NB4 (cell line): ENCODE measurements around the gene SFXN1.
"Not testable (repeated sequence)": the region's sequence is repeated elsewhere in the genome, so short reads cannot be mapped to it uniquely, and the experiment has no call there.

Experiments
- DNase-seq: peaks from one replicate; pipeline ENCODE4 v3.0.0; 2010; ENCODE audit warnings: low read depth
- H3K4me3 ChIP-seq: one replicate; pipeline ENCODE4 v1.5.1; 2011; ENCODE audit warnings: mild to moderate bottlenecking, low read depth, low read length, moderate library complexity
- MAX ChIP-seq: IDR thresholded peaks from 2 replicates; pipeline ENCODE4 v1.6.1; 2011; ENCODE audit warnings: low read depth, low read length
- MYC ChIP-seq: IDR thresholded peaks from 2 replicates; pipeline ENCODE4 v1.6.1; 2011; ENCODE audit warnings: low read depth, low read length
- POLR2A ChIP-seq: IDR thresholded peaks from 2 replicates; pipeline ENCODE4 v1.6.1; 2011; ENCODE audit warnings: mild to moderate bottlenecking; ENCODE audit not compliant: insufficient read length; ENCODE audit errors: extremely low read depth
- TF ChIP-seq, protein P1 (sequence below): IDR thresholded peaks from one replicate; pipeline ENCODE4 v1.5.1; 2012; ENCODE audit warnings: low read depth, low read length

Gene SFXN1

DNA sequence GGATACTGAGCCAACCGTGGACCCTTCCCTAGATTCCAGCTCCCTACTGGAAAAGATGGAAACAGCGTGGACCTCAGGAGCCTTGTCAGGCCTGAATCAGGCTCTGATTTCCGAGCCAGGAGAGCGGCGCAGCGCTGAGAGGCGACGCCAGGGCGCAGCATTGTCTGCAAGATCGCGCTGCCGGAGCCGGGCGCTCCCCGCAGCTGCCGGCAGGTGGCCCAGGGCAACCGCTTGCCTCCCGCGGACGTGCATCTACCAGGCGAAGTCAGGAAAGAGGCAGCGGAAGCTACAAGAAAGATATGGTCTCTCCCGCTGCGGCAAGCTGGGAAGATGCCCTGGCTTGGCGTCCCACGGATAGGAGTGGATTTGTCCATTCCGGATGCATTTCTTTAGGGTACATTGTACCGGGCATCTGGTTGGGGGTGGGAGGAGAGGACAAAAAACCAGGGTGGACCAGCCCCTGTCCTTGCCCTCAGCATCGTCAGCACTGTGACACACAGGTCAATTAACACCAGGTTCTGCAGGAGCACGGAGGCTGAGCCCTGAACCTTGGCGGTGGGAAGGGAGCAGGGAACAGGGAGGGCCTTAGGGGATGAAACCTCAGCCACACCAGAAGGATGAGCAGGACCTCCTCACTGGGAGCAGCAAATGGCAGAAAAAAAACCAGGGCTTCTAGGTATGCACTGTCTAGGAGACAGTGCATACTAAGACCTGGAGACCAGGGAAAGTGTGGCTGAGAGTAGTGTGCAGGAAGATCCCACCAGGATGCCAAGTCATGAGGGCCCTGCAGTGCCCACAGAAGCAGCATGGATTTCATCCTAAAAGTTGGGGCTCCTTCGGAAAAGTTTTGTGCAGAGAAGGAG, 55.9 kb downstream of the SFXN1 start:
- H3K4me3 ChIP-seq: no peak overlapping the region
- DNase-seq: peak; percentile 87
- TF ChIP-seq, protein P1, sequence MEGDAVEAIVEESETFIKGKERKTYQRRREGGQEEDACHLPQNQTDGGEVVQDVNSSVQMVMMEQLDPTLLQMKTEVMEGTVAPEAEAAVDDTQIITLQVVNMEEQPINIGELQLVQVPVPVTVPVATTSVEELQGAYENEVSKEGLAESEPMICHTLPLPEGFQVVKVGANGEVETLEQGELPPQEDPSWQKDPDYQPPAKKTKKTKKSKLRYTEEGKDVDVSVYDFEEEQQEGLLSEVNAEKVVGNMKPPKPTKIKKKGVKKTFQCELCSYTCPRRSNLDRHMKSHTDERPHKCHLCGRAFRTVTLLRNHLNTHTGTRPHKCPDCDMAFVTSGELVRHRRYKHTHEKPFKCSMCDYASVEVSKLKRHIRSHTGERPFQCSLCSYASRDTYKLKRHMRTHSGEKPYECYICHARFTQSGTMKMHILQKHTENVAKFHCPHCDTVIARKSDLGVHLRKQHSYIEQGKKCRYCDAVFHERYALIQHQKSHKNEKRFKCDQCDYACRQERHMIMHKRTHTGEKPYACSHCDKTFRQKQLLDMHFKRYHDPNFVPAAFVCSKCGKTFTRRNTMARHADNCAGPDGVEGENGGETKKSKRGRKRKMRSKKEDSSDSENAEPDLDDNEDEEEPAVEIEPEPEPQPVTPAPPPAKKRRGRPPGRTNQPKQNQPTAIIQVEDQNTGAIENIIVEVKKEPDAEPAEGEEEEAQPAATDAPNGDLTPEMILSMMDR: peak; percentile 99
- no peak for TF ChIP-seq MAX

- not testable (repeated sequence) for H3K4me3 ChIP-seq, DNase-seq
Observed at GRCh38 chr5:175535331-175535730, 57.0 kb downstream of the SFXN1 start.

GRCh38 chr5:175535796-175536195, 57.4 kb downstream of the SFXN1 start:
- TF ChIP-seq MAX: no peak
- TF ChIP-seq MYC: no peak
- TF ChIP-seq POLR2A: no peak
- TF ChIP-seq, protein P1: no peak
- no peak overlapping the region for H3K4me3 ChIP-seq
- peak; percentile 15 for DNase-seq

DNA sequence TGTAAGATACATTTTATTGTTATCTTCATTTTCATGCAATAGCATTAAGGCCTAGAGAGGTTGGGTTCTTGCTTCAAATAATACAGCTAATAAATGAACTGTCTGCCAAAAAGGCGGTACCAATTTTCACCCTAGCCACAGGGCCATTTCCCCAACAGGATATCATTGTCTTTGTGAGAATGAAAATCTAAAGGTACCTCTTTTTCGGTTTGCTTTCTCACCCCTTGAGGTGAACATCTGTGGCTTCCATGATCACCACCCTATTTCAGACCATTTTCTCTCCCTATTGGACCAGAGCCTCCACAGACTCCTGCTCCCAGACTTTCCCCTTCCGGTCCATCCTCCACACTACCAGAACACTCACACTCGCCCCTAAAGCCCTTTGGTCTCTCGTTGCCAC, 60.2 kb downstream of the SFXN1 start:
- no peak for DNase-seq
- TF ChIP-seq MAX: no peak
- TF ChIP-seq POLR2A: no peak
- no peak for TF ChIP-seq MYC
- TF ChIP-seq, protein P1: no peak
- H3K4me3 ChIP-seq: no peak overlapping the region

- no peak for TF ChIP-seq POLR2A
- TF ChIP-seq, protein P1: no peak
- DNase-seq: no peak
- H3K4me3 ChIP-seq: no peak overlapping the region
Observed at GRCh38 chr5:175539936-175540335, 61.6 kb downstream of the SFXN1 start.

GRCh38 chr5:175541264-175541663, 62.9 kb downstream of the SFXN1 start:
- TF ChIP-seq, protein P1: no peak
- TF ChIP-seq POLR2A (no peak), MAX (no peak), MYC (no peak)
- no peak overlapping the region for H3K4me3 ChIP-seq
- no peak for DNase-seq
